Activated B cell treated with CpG ODN at 0.5 μM for 24 hours (primary cell): Measurements from ENCODE around the gene GLA. TPM values are rescaled to one million over a fixed set of nuclear protein-coding genes. Genes with fewer than 3 reads are reported as not detected.

Experiments
- ATAC-seq: fragments of 200-7000 bp; cut with Tn5 transposase; one replicate; pipeline ENCODE4 v1.10.0; 2021; ENCODE audit warnings: low read depth, mild to moderate bottlenecking, moderate library complexity
- CTCF ChIA-PET: fragments of 350-600 bp; sonication (Branson Sonifier 250); formaldehyde crosslinking; loops from one replicate; lab custom pipeline; 2021; ENCODE audit warnings: antibody characterized with exemption; lab: Charles Lee
- POLR2A ChIA-PET: fragments of 350-600 bp; sonication (Branson Sonifier 250); formaldehyde crosslinking; loops from one replicate; lab custom pipeline; 2021; ENCODE audit warnings: antibody characterized with exemption; lab: Charles Lee
- DNase-seq: peaks from one replicate; pipeline ENCODE4 v3.0.0; 2022
- H3K27ac Mint-ChIP-seq: one replicate; pipeline ENCODE4 v1.8.0; 2020; ENCODE audit warnings: mixed read lengths
- H3K27me3 Mint-ChIP-seq: one replicate; pipeline ENCODE4 v1.8.0; 2021; ENCODE audit warnings: mixed read lengths
- H3K36me3 Mint-ChIP-seq: one replicate; pipeline ENCODE4 v1.8.0; 2021; ENCODE audit warnings: low read depth, mixed read lengths
- H3K4me1 Mint-ChIP-seq: one replicate; pipeline ENCODE4 v1.8.0; 2021; ENCODE audit warnings: mixed read lengths
- H3K4me3 Mint-ChIP-seq: one replicate; pipeline ENCODE4 v1.8.0; 2020; ENCODE audit warnings: mild to moderate bottlenecking, mixed read lengths
- H3K9me3 Mint-ChIP-seq: one replicate; pipeline ENCODE4 v1.8.0; 2020; ENCODE audit warnings: mixed read lengths
- CTCF ChIP-seq: fragments of 200-600 bp; IDR thresholded peaks from one replicate; pipeline ENCODE4 v1.8.0; 2022; ENCODE audit warnings: antibody characterized with exemption, mild to moderate bottlenecking
- intact Hi-C: fragments of 100-400 bp; cut with micrococcal nuclease; formaldehyde crosslinking; loops from one replicate; pipeline ENCODE4 v1.15.1; 2024
- total RNA-seq: library from RNA; stranded (reverse); gene quantifications from 2 replicates; pipeline ENCODE4 v1.2.3, GENCODE V29; 2022

The GLA gene
- total RNA-seq, 1 donor from 2014 or later, result 32.2 TPM

- no peak overlapping the region for H3K4me3 Mint-ChIP-seq
- peaks cover 4% of the 10 kb centered on the region for H3K4me1 Mint-ChIP-seq
- no peaks in the 10 kb centered on the region for H3K27me3 Mint-ChIP-seq
- POLR2A ChIA-PET, result no interaction called here
- intact Hi-C loops, result loop anchor here (10.0 kb wide), 1 partner anchor 575 kb away; the partner anchor contains the start of gene CSTF2
- H3K27ac Mint-ChIP-seq, result no peak overlapping the region
- DNase-seq (no peak), ATAC-seq (no peak)
- no peaks in the 10 kb centered on the region for H3K9me3 Mint-ChIP-seq
- no peak for TF ChIP-seq CTCF
- CTCF ChIA-PET, result no interaction called here
- H3K36me3 Mint-ChIP-seq, result peaks cover 51% of the 10 kb centered on the region
These were observed 7.9 kb downstream of the GLA start for GRCh38 chrX:101399825-101400224.

GRCh38 chrX:101398694-101399093 lies 9.0 kb downstream of the GLA start:
- TF ChIP-seq CTCF, result no peak
- ATAC-seq, result no peak
- intact Hi-C loops, result no loop called here
- POLR2A ChIA-PET, result no interaction called here
- H3K27ac Mint-ChIP-seq, result no peak overlapping the region
- no peaks in the 10 kb centered on the region for H3K9me3 Mint-ChIP-seq
- DNase-seq, result no peak
- CTCF ChIA-PET, result no interaction called here
- H3K27me3 Mint-ChIP-seq, result no peaks in the 10 kb centered on the region
- no peak overlapping the region for H3K4me3 Mint-ChIP-seq
- peaks cover 7% of the 10 kb centered on the region for H3K4me1 Mint-ChIP-seq
- H3K36me3 Mint-ChIP-seq, result peaks cover 52% of the 10 kb centered on the region

GRCh38 chrX:101397779-101398178 lies 9.9 kb downstream of the GLA start:
- DNase-seq, result no peak
- CTCF ChIA-PET, result no interaction called here
- no peaks in the 10 kb centered on the region for H3K9me3 Mint-ChIP-seq
- POLR2A ChIA-PET, result no interaction called here
- ATAC-seq, result no peak
- peaks cover 56% of the 10 kb centered on the region for H3K36me3 Mint-ChIP-seq
- no peaks in the 10 kb centered on the region for H3K27me3 Mint-ChIP-seq
- H3K27ac Mint-ChIP-seq, result no peak overlapping the region
- peaks cover 14% of the 10 kb centered on the region for H3K4me1 Mint-ChIP-seq
- intact Hi-C loops, result no loop called here
- no peak overlapping the region for H3K4me3 Mint-ChIP-seq
- no peak for TF ChIP-seq CTCF

GRCh38 chrX:101395789-101396188 lies 11.9 kb downstream of the GLA start:
- intact Hi-C loops, result loop anchor here (1.0 kb wide), 1 partner anchor 12 kb away; the partner anchor contains the start of gene GLA
- no peak for ATAC-seq
- Mint-ChIP-seq H3K4me3 (no peak overlapping the region), H3K4me1 (peaks cover 33% of the 10 kb centered on the region), H3K36me3 (peaks cover 61% of the 10 kb centered on the region), H3K27ac (no peak overlapping the region), H3K27me3 (no peaks in the 10 kb centered on the region), H3K9me3 (no peaks in the 10 kb centered on the region)
- ChIA-PET POLR2A (interaction anchor here (1.0 to 1.9 kb wide), 3 partner anchors 10 to 37 kb away, joined by 3 to 7 read pairs (median 3); partner anchors contain the start of gene BTK), CTCF (no interaction called here)
- no peak for DNase-seq
- TF ChIP-seq CTCF, result no peak

- H3K4me3 Mint-ChIP-seq, result no peak overlapping the region
- TF ChIP-seq CTCF, result no peak
- ChIA-PET POLR2A (interaction anchor here (0.7 kb wide), 1 partner anchor 72 kb away, joined by 5 read pairs; no protein-coding TSS in a partner anchor), CTCF (no interaction called here)
- intact Hi-C loops, result no loop called here
- no peaks in the 10 kb centered on the region for H3K27me3 Mint-ChIP-seq
- no peaks in the 10 kb centered on the region for H3K9me3 Mint-ChIP-seq
- H3K27ac Mint-ChIP-seq, result no peak overlapping the region
- ATAC-seq, result no peak
- peaks cover 37% of the 10 kb centered on the region for H3K4me1 Mint-ChIP-seq
- peaks cover 49% of the 10 kb centered on the region for H3K36me3 Mint-ChIP-seq
- DNase-seq, result no peak
These were observed 13.4 kb downstream of the GLA start for GRCh38 chrX:101394372-101394771.
